ENCODE data around the gene HECTD4.
A peak's percentile ranks its signal among the peaks of the same experiment; 100 is the strongest.
"Not testable (repeated sequence)": the region's sequence is repeated elsewhere in the genome, so short reads cannot be mapped to it uniquely, and the experiment has no call there.

Gene HECTD4

DNA sequence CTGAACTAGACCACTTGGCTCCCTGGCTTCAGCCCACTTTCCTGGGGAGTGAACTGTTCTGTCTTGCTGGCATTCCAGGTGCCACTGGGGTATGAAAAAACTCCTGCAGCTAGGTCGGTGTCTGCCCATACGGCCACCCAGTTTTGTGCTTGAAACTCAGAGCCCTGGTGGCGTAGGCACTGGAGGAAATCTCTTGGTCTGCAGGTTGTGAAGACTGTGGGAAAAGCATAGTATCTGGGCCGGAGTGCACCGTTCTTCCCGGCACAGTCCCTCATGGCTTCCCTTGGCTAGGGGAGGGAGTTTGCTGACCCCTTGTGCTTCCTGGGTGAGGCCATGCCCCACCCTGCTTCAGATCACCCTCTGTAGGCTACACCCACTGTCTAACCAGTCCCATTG lies 223.1 kb downstream of the HECTD4 start:
- DNase-seq (ENCODE audit: low read depth), result no peak

- DNase-seq (ENCODE audit: low read depth), result not testable (repeated sequence)
These were observed 223.6 kb downstream of the HECTD4 start for GRCh38 chr12:112158461-112159145.

- DNase-seq (ENCODE audit: low read depth), result no peak
These were observed 228.4 kb downstream of the HECTD4 start for GRCh38 chr12:112153893-112154219.

- DNase-seq (ENCODE audit: low read depth), result no peak
These were observed 228.9 kb downstream of the HECTD4 start for GRCh38 chr12:112153181-112153892.

DNA sequence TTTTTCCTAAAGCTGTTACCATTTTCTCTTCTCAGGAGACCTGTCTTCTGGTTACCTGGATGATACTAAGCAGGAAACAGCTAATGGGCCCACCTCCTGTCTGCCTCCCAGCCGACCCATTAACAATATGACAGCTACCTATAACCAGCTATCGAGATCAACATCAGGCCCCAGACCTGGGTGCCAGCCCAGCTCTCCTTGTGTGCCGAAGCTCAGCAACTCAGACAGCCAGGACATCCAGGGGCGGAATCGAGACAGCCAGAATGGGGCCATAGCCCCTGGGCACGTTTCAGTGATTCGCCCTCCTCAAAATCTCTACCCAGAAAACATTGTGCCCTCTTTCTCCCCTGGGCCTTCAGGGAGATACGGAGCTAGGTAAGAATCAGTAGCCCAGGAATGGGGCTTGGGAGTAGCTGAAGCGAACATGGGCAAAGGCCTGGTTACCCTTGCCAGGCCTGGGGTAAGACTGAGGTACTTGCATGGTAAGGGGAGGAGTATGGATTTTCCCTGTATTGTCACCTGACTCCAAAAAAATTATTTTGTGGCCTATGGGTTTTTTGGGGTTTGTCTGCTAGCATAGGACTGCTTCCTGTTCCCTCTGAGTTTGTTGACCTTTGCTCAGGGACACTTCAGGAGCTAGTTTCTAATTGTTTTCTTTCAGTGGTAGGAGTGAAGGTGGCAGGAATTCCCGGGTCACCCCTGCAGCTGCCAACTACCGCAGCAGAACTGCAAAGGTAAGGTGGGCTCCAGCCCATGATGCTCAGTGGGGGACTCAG lies 230.3 kb downstream of the HECTD4 start:
- DNase-seq (ENCODE audit: low read depth), result no peak

DNA sequence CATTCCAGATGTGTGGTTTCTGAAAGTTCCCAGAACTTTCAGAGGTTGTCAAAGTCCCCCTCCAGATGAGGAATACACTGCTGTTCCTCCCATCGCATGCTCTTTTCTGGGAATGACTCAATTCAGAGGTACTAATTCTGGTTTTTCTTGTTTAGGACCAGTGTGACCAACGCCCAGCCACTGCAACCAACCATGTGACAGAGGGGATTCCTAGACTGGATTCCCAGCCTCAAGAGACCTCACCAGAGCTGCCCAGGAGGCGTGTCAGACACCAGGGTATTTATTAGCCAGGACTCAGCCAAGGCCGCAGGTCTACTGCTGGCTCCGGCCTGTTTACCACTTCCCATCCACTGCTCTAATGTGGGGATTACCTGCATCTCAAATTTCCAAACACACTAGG lies 232.6 kb downstream of the HECTD4 start:
- no peak for DNase-seq (ENCODE audit: low read depth)

DNA sequence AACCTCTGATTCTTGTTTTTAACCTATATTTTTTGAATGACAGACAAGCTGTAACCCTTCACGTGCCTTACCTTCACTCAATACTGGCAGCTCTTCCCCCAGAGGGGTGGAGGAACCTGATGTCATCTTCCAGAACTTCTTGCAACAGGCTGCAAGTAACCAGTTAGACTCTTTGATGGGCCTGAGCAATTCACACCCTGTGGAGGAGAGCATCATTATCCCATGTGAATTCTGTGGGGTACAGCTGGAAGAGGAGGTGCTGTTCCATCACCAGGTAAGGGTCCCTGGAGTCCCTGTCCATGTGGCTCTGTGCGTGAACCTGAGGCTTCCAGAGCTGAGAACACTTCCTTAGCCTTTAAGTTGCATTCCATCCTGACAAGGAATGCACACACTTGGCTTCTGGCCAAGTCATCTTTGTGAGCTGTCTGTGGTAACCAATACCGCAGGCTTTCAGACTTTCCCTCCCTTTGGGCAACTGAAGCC lies 234.2 kb downstream of the HECTD4 start:
- DNase-seq (ENCODE audit: low read depth), result no peak

DNA sequence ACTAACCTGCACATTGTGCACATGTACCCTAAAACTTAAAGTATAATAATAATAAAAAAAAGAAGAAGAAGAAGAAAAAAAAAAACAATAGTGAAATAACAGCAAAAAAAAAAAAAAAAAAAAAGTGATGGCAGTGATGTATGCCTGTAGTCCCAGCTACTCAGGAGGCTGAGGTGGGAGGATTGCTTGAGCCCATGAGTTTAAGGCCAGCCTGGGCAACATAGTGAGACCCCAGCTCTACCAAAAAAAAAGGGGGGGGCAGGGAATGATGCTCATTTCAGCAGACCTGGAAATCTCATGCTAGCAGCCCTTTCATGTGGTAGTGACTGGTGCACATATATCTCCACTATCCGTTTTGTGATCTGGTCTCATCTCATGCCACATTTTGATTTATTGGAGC lies 236.1 kb downstream of the HECTD4 start:
- no peak for DNase-seq (ENCODE audit: low read depth)

DNA sequence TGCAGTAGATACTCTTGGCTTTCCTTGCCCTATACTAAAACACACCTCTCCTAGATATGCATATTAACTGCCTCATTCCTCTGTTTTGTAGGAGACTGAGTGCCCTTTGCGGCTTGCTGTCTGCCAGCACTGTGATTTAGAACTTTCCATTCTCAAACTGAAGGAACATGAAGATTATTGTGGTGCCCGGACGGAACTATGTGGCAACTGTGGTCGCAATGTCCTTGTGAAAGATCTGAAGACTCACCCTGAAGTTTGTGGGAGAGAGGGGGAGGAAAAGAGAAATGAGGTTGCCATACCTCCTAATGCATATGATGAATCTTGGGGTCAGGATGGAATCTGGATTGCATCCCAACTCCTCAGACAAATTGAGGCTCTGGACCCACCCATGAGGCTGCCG lies 241.5 kb downstream of the HECTD4 start:
- no peak for DNase-seq (ENCODE audit: low read depth)

DNA sequence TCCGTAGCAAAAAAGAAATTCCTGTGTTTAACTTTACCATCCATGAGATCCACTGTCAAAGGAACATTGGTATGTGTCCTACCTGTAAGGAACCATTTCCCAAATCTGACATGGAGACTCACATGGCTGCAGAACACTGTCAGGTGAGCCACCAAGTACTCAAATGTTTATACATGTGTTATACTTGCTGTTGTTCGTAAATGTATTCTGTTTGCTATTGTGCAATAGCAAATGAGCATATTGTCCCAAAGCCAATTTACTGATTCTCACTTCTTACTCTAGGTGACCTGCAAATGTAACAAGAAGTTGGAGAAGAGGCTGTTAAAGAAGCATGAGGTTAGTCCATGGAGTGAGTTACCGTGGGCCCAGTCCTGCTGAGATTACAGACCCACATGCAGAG lies 247.5 kb downstream of the HECTD4 start:
- DNase-seq (ENCODE audit: low read depth), result no peak

- DNase-seq (ENCODE audit: low read depth), result no peak
These were observed 248.8 kb downstream of the HECTD4 start for GRCh38 chr12:112133418-112133817.

DNA sequence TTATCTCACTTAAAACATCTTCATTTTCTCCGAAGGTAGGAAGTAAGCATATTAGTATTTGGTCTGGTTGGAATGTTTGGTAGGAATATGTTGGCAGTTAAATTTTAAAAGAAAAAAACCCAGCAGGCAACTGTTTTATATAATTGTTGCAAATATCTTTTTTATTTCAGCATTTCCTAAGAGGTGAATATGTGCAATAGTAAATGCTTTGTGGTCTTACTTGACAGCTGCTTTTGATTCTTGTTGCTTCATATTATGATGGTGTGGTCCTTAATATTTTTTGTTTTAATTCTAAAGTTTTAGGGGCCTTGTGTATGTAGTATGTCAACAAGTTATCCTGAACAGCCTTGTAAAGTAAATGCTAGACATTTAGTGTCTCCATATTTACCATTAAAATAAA lies 250.5 kb downstream of the HECTD4 start:
- DNase-seq (ENCODE audit: low read depth), result no peak

- DNase-seq (ENCODE audit: low read depth), result no peak
These were observed 251.7 kb downstream of the HECTD4 start for GRCh38 chr12:112130441-112130998.

- DNase-seq (ENCODE audit: low read depth), result no peak
These were observed 255.3 kb downstream of the HECTD4 start for GRCh38 chr12:112126911-112127310.

GRCh38 chr12:112126000-112126438 lies 256.2 kb downstream of the HECTD4 start:
- DNase-seq (ENCODE audit: low read depth), result no peak

GRCh38 chr12:112125250-112125999 lies 256.8 kb downstream of the HECTD4 start, which contains the start of gene TRAFD1:
TSS of gene TRAFD1 (plus strand) at chr12:112125560. CDS start at chr12:112130523, 4,963 bp downstream.
- peak; percentile 96 for DNase-seq (ENCODE audit: low read depth)

DNA sequence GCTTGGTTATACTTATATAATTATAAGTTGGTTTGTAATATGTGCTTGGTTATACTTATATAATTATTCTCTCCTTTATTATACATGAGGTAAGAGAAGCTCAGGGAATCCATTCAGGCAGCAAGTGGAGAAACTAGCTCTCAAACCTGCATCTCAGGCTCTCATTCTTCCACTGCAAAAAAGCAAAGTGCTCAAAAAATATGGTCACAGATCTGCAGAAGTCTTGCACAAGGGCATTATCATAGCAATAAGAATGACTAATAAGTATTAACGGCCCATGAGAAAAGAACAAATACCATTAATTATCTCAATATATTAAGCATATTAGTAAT lies 257.3 kb downstream of the HECTD4 start:
- no peak for DNase-seq (ENCODE audit: low read depth)

GRCh38 chr12:112122823-112123690 lies 259.2 kb downstream of the HECTD4 start:
- no peak for DNase-seq (ENCODE audit: low read depth)

DNA sequence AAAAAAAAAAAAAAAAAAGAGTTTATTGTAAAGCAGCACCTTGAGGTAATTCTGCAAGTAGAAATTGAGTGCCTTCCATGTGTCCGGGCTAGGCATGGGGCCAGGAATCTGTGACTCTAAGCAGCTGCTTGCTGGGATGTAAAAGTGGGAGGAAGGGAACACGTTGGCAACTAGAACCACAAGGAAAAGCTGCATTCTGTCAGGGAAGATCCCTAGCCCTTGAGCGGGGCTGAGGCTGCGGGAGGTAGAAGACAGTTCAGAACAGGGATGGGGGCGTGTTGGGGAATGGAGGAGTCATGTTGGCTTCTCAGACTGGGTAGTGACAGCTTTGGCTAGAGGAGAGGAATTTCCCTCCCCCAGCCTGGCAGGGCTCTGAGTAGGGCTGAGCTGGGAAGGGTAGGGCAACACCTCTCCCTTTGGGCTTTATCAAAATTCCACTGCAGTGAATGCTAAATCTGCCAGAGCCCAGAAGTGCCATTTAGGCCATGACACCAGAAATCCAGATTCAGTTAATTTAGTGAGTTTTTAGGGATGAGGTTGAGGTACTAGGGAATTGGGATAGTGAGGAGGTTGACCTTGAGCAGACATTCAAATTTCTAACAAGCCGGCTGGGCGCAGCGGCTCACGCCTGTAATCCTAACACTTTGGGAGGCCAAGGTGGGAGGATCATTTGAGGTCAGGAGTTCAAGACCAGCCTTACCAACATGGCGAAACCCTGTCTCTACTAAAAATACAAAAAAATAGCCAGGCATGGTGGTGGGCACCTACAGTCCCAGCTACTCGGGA lies 260.3 kb downstream of the HECTD4 start:
- no peak for DNase-seq (ENCODE audit: low read depth)

DNA sequence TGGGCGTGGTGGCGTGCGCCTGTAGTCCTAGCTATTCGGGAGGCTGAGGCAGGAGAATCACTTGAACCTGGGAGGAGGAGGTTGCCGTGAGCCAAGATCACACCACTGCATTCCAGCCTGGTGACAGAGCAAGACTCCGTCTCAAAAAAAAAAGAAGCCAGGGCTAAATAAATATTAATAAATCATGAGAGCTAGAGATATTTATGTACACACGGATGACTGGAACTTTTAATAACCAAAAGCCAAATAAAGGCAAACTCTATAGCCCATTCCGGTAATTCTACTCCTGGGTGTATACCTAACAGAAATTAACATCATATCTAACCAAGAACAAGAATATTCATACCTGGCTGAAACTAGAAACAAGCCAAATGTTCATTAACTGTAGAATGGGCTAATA lies 264.5 kb downstream of the HECTD4 start:
- DNase-seq (ENCODE audit: low read depth), result no peak
